Measurements from ENCODE around the gene CCDC192. TPM values are rescaled to one million over a fixed set of nuclear protein-coding genes. Genes with fewer than 3 reads are reported as not detected.

CCDC192 gene
- total RNA-seq, 1 experiment from 2014 or later: not detected

- ChIA-PET POLR2A (no interaction called here), CTCF (interaction anchor here (1.3 to 1.6 kb wide), 2 partner anchors 8 to 154 kb away, joined by 3 to 9 read pairs; no protein-coding TSS in a partner anchor)
- DNase-seq: no peak
- no peak for TF ChIP-seq CTCF (IDR thresholded peaks at IDR 0.05; ENCODE audit: insufficient read depth in 1 of 2, low read depth in 1 of 2, low read length in 1 of 2, severe bottlenecking in 1 of 2, unreplicated experiment in 1 of 2)
- Histone ChIP-seq H3K36me3 (ENCODE audit: control insufficient read depth, insufficient read depth, low read length) (no peaks in the 10 kb centered on the region; the same call in 1 of the 2 replicates), H3K27me3 (replicated peaks; ENCODE audit: control insufficient read depth, insufficient read depth, low read length) (no peaks in the 10 kb centered on the region), H3K4me3 (ENCODE audit: low read depth, low read length) (no peak overlapping the region), H3K9me3 (no peaks in the 10 kb centered on the region), H3K4me1 (peaks cover 47% of the 10 kb centered on the region)
- peak overlapping the region; percentile 20 for H3K27ac Mint-ChIP-seq (ENCODE audit: unreplicated experiment)
- peak overlapping the region; percentile 3 for H3K4me3 Mint-ChIP-seq (ENCODE audit: unreplicated experiment)
- H3K27me3 Mint-ChIP-seq (ENCODE audit: insufficient read depth, unreplicated experiment): no peaks in the 10 kb centered on the region
- H3K36me3 Mint-ChIP-seq (ENCODE audit: insufficient read depth, unreplicated experiment): no peaks in the 10 kb centered on the region
- H3K4me1 Mint-ChIP-seq (ENCODE audit: low read depth, unreplicated experiment): peaks cover 24% of the 10 kb centered on the region
- BruUV-seq (replicated peaks): no TSS peak
- intact Hi-C loops (cut with micrococcal nuclease; ENCODE audit: unreplicated experiment): no loop called here
- H3K9me3 Mint-ChIP-seq (ENCODE audit: unreplicated experiment): peaks cover 19% of the 10 kb centered on the region
These were observed 223.8 kb downstream of the CCDC192 start for GRCh38 chr5:127926974-127927373.

- ChIA-PET POLR2A (no interaction called here), CTCF (no interaction called here)
- no peak overlapping the region for H3K4me3 ChIP-seq (ENCODE audit: low read depth, low read length)
- H3K4me1 Mint-ChIP-seq (ENCODE audit: low read depth, unreplicated experiment): peaks cover 31% of the 10 kb centered on the region
- H3K9me3 Mint-ChIP-seq (ENCODE audit: unreplicated experiment): peaks cover 19% of the 10 kb centered on the region
- intact Hi-C loops (cut with micrococcal nuclease; ENCODE audit: unreplicated experiment): no loop called here
- no peaks in the 10 kb centered on the region for H3K27me3 ChIP-seq (replicated peaks; ENCODE audit: control insufficient read depth, insufficient read depth, low read length)
- no peak overlapping the region for H3K27ac Mint-ChIP-seq (ENCODE audit: unreplicated experiment)
- H3K27me3 Mint-ChIP-seq (ENCODE audit: insufficient read depth, unreplicated experiment): no peaks in the 10 kb centered on the region
- BruUV-seq (replicated peaks): no TSS peak
- no peak for TF ChIP-seq CTCF (IDR thresholded peaks at IDR 0.05; ENCODE audit: insufficient read depth in 1 of 2, low read depth in 1 of 2, low read length in 1 of 2, severe bottlenecking in 1 of 2, unreplicated experiment in 1 of 2)
- no peak overlapping the region for H3K4me3 Mint-ChIP-seq (ENCODE audit: unreplicated experiment)
- no peak for DNase-seq
- H3K36me3 ChIP-seq (ENCODE audit: control insufficient read depth, insufficient read depth, low read length): no peaks in the 10 kb centered on the region; the same call in 1 of the 2 replicates
- H3K9me3 ChIP-seq: no peaks in the 10 kb centered on the region
- no peaks in the 10 kb centered on the region for H3K36me3 Mint-ChIP-seq (ENCODE audit: insufficient read depth, unreplicated experiment)
- H3K4me1 ChIP-seq: peaks cover 53% of the 10 kb centered on the region
These were observed 224.9 kb downstream of the CCDC192 start for GRCh38 chr5:127928053-127928452.

GRCh38 chr5:127930311-127930710, 227.1 kb downstream of the CCDC192 start:
- peak overlapping the region; percentile 15 for H3K27ac Mint-ChIP-seq (ENCODE audit: unreplicated experiment)
- Histone ChIP-seq H3K9me3 (no peaks in the 10 kb centered on the region), H3K4me1 (peaks cover 54% of the 10 kb centered on the region), H3K27me3 (replicated peaks; ENCODE audit: control insufficient read depth, insufficient read depth, low read length) (no peaks in the 10 kb centered on the region), H3K36me3 (ENCODE audit: control insufficient read depth, insufficient read depth, low read length) (no peaks in the 10 kb centered on the region; the same call in 1 of the 2 replicates), H3K4me3 (ENCODE audit: low read depth, low read length) (no peak overlapping the region)
- H3K36me3 Mint-ChIP-seq (ENCODE audit: insufficient read depth, unreplicated experiment): no peaks in the 10 kb centered on the region
- H3K4me1 Mint-ChIP-seq (ENCODE audit: low read depth, unreplicated experiment): peaks cover 49% of the 10 kb centered on the region
- no peak for DNase-seq
- TF ChIP-seq CTCF (IDR thresholded peaks at IDR 0.05; ENCODE audit: insufficient read depth in 1 of 2, low read depth in 1 of 2, low read length in 1 of 2, severe bottlenecking in 1 of 2, unreplicated experiment in 1 of 2): no peak
- ChIA-PET POLR2A (no interaction called here), CTCF (no interaction called here)
- BruUV-seq (replicated peaks): no TSS peak
- no peaks in the 10 kb centered on the region for H3K27me3 Mint-ChIP-seq (ENCODE audit: insufficient read depth, unreplicated experiment)
- peaks cover 19% of the 10 kb centered on the region for H3K9me3 Mint-ChIP-seq (ENCODE audit: unreplicated experiment)
- H3K4me3 Mint-ChIP-seq (ENCODE audit: unreplicated experiment): no peak overlapping the region
- intact Hi-C loops (cut with micrococcal nuclease; ENCODE audit: unreplicated experiment): no loop called here
